HUES6 (cell line): ENCODE data around the gene PCDH9.

ENCODE experiments used
- H3K27ac ChIP-seq: 2 replicates; pipeline ENCODE4 v1.7.0; 2013; ENCODE audit warnings: low read depth, mild to moderate bottlenecking, low read length, inconsistent platforms
- H3K27me3 ChIP-seq: 2 replicates; pipeline ENCODE4 v1.6.1; 2013; ENCODE audit warnings: low read length; ENCODE audit not compliant: control insufficient read depth, insufficient read depth
- H3K36me3 ChIP-seq: 2 replicates; pipeline ENCODE4 v1.6.1; 2013; ENCODE audit warnings: low read length; ENCODE audit not compliant: control insufficient read depth, insufficient read depth
- H3K4me1 ChIP-seq: 2 replicates; pipeline ENCODE4 v1.6.1; 2013; ENCODE audit warnings: low read length; ENCODE audit not compliant: control insufficient read depth, insufficient read depth
- H3K4me3 ChIP-seq: 2 replicates; pipeline ENCODE4 v1.5.1; 2013; ENCODE audit warnings: low read depth, low read length
- H3K9ac ChIP-seq: one replicate; pipeline ENCODE4 v1.6.1; 2013; ENCODE audit warnings: mild to moderate bottlenecking, low read length
- H3K9me3 ChIP-seq: 2 replicates; pipeline ENCODE4 v1.6.1; 2013; ENCODE audit warnings: low read depth, low read length; ENCODE audit not compliant: control insufficient read depth, insufficient read depth

PCDH9 gene

DNA sequence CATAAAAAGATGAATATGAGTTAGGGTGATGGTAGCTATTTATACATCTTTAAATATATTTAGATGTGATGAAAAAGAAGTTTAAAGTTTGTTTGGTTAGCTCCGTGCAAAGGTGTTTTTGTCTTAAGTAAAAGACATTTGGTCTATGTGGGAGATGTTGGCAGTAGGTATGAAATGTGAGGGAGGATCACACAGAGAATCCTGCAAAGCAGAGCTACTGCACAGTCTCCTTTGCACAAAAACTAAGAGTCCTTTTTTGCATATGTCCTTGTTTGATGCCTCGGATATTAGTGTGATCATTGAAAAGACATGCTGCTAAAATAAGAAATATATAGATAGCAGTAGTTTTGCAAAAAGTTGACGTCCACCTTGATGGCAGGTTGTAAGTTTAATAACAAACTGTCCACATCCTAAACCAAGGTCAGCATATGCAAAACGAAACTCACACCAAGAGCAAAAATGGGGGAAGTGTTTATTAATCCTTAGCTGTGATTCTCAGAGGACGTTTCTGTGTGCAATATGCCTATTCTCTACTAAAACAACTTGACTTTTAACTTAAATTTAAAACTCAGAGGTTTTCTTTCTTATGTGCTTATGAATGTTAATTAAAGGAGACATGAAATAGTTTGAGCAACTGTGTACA is 870.1 kb downstream of the PCDH9 start:
- Histone ChIP-seq H3K27me3 (no peaks in the 10 kb centered on the region), H3K4me1 (peaks cover 4% of the 10 kb centered on the region; the same call in 1 of the 2 replicates), H3K9me3 (no peaks in the 10 kb centered on the region), H3K9ac (no peak overlapping the region), H3K4me3 (no peak overlapping the region), H3K27ac (no peak overlapping the region), H3K36me3 (no peaks in the 10 kb centered on the region)

GRCh38 chr13:66359393-66359792 is 870.7 kb downstream of the PCDH9 start:
- no peak overlapping the region for H3K4me3 ChIP-seq
- no peaks in the 10 kb centered on the region for H3K27me3 ChIP-seq
- no peak overlapping the region for H3K9ac ChIP-seq
- no peaks in the 10 kb centered on the region for H3K36me3 ChIP-seq
- no peaks in the 10 kb centered on the region for H3K9me3 ChIP-seq
- no peak overlapping the region for H3K27ac ChIP-seq
- H3K4me1 ChIP-seq = peaks cover 7% of the 10 kb centered on the region; the same call in 1 of the 2 replicates

DNA sequence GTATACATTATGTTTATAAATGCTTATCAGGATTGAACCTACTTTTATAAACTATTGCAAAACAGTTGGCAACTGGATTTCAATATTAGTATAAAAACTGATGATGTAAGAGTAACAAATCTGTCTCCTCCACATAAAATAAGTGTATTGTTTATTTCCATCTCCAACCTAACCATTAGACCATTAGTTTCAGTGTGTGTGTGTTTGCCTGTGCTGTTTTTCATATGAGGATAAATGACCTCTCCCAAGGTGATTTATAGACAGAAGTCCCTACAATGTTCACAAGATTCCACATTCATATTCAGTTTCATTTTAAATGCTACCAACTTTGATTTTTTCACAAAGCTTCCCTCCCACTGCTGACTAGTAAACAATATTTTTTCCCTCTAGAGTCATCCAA is 871.6 kb downstream of the PCDH9 start:
- Histone ChIP-seq H3K9me3 (no peaks in the 10 kb centered on the region), H3K27me3 (no peaks in the 10 kb centered on the region), H3K4me3 (no peak overlapping the region), H3K4me1 (peaks cover 7% of the 10 kb centered on the region; the same call in 1 of the 2 replicates), H3K27ac (no peak overlapping the region), H3K36me3 (no peaks in the 10 kb centered on the region), H3K9ac (no peak overlapping the region)

- Histone ChIP-seq H3K4me1 (peaks cover 7% of the 10 kb centered on the region; the same call in 1 of the 2 replicates), H3K4me3 (no peak overlapping the region), H3K27ac (no peak overlapping the region), H3K9ac (no peak overlapping the region), H3K9me3 (no peaks in the 10 kb centered on the region), H3K36me3 (no peaks in the 10 kb centered on the region), H3K27me3 (no peaks in the 10 kb centered on the region)
Measured at GRCh38 chr13:66357463-66357862, 872.7 kb downstream of the PCDH9 start.

DNA sequence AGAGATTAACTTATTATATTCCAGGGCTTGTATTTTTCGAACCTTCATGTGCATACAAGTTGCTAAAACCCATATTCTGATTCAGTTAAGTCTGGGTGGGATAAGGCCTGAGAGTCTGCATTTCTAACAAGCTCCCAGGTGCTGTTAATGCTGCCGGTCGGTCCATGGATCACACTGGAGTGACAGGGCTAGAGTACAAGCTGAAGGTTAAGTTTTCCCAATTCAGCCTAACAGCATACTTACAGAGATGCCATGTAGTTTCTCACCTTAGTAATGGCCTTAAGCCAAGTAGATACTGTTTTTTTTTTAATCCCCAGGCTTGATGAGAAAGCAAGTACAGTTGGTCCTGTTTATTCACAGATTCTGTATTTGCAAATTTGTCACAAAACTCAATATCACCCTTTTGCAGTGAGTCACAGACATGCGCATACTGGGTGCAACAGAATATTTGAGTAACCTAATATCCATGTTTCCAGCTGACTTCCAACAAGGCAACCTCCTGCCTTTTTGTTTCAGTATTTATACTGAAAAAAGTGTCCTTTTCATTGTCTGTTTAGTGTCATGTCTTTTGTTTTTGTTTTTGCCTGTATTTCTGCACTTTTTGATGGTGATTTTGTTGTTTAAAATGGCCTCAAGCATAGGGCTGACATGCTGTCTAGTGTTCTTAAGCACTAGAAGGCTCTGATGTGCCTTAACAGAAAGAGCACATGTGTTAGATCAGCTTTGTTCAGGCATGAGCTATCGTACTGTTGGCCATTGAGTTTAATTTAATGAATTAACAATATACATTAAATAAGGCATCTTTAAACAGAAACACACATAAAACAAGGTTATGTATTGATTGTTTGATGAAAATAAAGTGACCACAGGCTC is 875.0 kb downstream of the PCDH9 start:
- H3K4me1 ChIP-seq = peaks cover 7% of the 10 kb centered on the region; the same call in 1 of the 2 replicates
- H3K36me3 ChIP-seq = no peaks in the 10 kb centered on the region
- H3K27ac ChIP-seq = no peak overlapping the region
- no peak overlapping the region for H3K4me3 ChIP-seq
- H3K27me3 ChIP-seq = no peaks in the 10 kb centered on the region
- H3K9ac ChIP-seq = no peak overlapping the region
- H3K9me3 ChIP-seq = no peaks in the 10 kb centered on the region

DNA sequence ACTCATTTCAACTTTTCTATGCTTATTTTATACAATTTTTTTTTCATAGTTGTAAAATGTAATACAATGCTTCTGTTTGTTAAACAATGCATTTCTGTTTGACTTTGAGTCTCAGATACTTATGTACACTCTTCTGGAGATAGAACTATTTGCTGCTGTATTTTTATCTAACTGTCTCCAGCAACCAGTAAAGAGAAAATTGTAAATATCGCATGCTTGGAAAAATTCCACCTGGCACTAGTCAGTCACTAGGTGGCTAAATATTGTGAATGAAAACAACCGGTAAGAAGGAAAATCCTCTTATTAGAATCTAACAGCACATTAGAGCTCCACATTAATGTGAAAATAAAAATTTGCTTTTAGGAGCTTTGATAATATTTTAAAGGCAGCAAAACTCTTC is 876.5 kb downstream of the PCDH9 start:
- Histone ChIP-seq H3K27ac (no peak overlapping the region), H3K27me3 (no peaks in the 10 kb centered on the region), H3K36me3 (no peaks in the 10 kb centered on the region), H3K4me1 (peaks cover 7% of the 10 kb centered on the region; the same call in 1 of the 2 replicates), H3K4me3 (no peak overlapping the region), H3K9ac (no peak overlapping the region), H3K9me3 (no peaks in the 10 kb centered on the region)

- H3K9me3 ChIP-seq = no peaks in the 10 kb centered on the region
- no peak overlapping the region for H3K9ac ChIP-seq
- no peak overlapping the region for H3K4me3 ChIP-seq
- no peak overlapping the region for H3K27ac ChIP-seq
- no peaks in the 10 kb centered on the region for H3K36me3 ChIP-seq
- H3K27me3 ChIP-seq = no peaks in the 10 kb centered on the region
- H3K4me1 ChIP-seq = peaks cover 2% of the 10 kb centered on the region; the same call in 1 of the 2 replicates
Measured at GRCh38 chr13:66349966-66350365, 880.2 kb downstream of the PCDH9 start.

DNA sequence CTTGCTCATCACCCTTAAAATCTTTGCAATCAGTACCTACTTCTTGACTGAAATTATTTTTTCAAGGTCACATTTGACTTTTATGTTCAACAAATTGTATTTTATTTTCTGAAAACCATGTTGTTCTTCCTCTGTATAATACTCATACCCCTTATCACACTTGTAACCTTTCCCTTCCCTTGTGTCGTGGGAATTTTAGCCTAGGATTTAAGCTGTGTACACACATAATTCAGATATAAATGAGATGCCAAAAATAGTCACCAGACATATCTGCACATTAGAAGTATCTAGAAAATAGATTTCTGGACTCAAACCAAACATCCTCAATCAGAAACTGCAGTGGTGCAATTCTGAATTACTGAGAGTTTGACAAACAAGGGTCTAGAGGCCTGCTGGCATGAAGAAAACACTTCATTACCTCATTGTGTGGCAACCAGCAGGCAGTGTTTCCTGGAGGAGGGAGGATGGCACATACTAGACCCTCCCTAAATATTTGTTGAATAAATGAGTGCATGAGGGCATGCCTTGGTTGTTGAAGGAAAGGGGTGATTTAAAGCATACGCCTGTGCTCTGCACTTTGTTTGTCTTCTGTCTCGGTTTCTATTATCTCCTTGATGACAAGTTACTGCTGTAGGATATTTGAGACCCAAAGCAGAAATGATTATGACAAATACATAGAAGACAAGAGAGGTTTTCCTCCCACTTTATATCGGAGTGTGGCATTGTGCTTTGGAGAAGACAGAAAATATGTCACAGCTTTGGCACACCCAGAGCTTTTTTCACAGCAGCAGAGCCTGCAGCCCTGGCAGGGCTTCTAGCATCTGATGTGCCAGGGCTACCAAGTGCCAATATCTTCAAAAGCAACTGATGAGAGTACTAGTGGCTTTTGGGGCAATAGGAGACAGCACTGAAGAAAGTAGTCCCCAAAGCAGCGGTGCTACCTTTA is 881.1 kb downstream of the PCDH9 start:
- Histone ChIP-seq H3K9me3 (no peaks in the 10 kb centered on the region), H3K4me1 (no peaks in the 10 kb centered on the region), H3K9ac (no peak overlapping the region), H3K36me3 (no peaks in the 10 kb centered on the region), H3K27me3 (no peaks in the 10 kb centered on the region), H3K27ac (no peak overlapping the region), H3K4me3 (no peak overlapping the region)

GRCh38 chr13:66347486-66348117 is 882.5 kb downstream of the PCDH9 start:
- Histone ChIP-seq H3K9ac (no peak overlapping the region), H3K9me3 (no peaks in the 10 kb centered on the region), H3K27ac (no peak overlapping the region), H3K4me1 (no peaks in the 10 kb centered on the region), H3K4me3 (no peak overlapping the region), H3K27me3 (no peaks in the 10 kb centered on the region), H3K36me3 (no peaks in the 10 kb centered on the region)

DNA sequence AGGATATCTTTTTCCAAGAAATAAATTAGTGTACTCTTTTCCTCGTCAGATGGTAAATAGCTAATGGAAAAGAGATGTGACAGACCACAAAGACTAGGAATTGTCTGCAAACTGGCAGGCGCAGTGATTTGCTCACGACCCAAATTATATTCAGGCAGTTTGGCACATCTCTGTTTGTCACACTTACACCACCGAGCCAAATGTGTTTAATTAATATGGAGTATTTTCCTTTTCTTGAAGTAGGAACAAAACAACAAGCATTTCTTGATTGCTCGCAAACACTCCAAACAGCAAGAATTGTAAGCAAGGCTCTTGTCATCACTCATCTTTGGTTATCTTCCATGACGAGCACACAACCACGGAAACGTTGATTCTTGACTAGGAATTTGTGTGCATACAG is 884.2 kb downstream of the PCDH9 start:
- H3K9me3 ChIP-seq = no peaks in the 10 kb centered on the region
- H3K27ac ChIP-seq = no peak overlapping the region
- no peak overlapping the region for H3K4me3 ChIP-seq
- no peaks in the 10 kb centered on the region for H3K27me3 ChIP-seq
- H3K36me3 ChIP-seq = no peaks in the 10 kb centered on the region
- no peak overlapping the region for H3K9ac ChIP-seq
- H3K4me1 ChIP-seq = peaks cover 4% of the 10 kb centered on the region; the same call in 1 of the 2 replicates
